Osteocyte (in vitro differentiated cells): Measurements from ENCODE around the gene PM20D2. TPM values are rescaled to one million over a fixed set of nuclear protein-coding genes. Genes with fewer than 3 reads are reported as not detected.

Source experiments
- DNase-seq: peaks from one replicate; pipeline ENCODE4 v3.0.0; 2021; ENCODE audit warnings: mixed read lengths; ENCODE audit not compliant: unreplicated experiment; ENCODE audit errors: extremely low spot score
- H3K27ac Mint-ChIP-seq: one replicate; pipeline ENCODE4 v1.8.0; 2021; ENCODE audit warnings: mild to moderate bottlenecking, mixed read lengths; ENCODE audit not compliant: unreplicated experiment
- H3K27me3 Mint-ChIP-seq: one replicate; pipeline ENCODE4 v1.8.0; 2021; ENCODE audit warnings: mixed read lengths; ENCODE audit not compliant: unreplicated experiment
- H3K36me3 Mint-ChIP-seq: one replicate; pipeline ENCODE4 v1.8.0; 2021; ENCODE audit warnings: mixed read lengths; ENCODE audit not compliant: unreplicated experiment
- H3K4me1 Mint-ChIP-seq: one replicate; pipeline ENCODE4 v1.8.0; 2021; ENCODE audit warnings: mixed read lengths; ENCODE audit not compliant: unreplicated experiment
- H3K4me3 Mint-ChIP-seq: one replicate; pipeline ENCODE4 v1.8.0; 2021; ENCODE audit warnings: mild to moderate bottlenecking, moderate library complexity, mixed read lengths; ENCODE audit not compliant: unreplicated experiment
- H3K9me3 Mint-ChIP-seq: one replicate; pipeline ENCODE4 v1.8.0; 2021; ENCODE audit warnings: mixed read lengths; ENCODE audit not compliant: unreplicated experiment
- CTCF ChIP-seq: fragments of 200-600 bp; sonication (generic); IDR thresholded peaks from 2 replicates; pipeline ENCODE4 v1.5.0; 2021; ENCODE audit warnings: antibody characterized with exemption, mild to moderate bottlenecking, moderate library complexity
- total RNA-seq: library from RNA; stranded (reverse); gene quantifications from 2 replicates; pipeline ENCODE4 v1.2.1, GENCODE V29; 2021

Gene PM20D2
- total RNA-seq, 1 donor from 2014 or later: 9.2 TPM

DNA sequence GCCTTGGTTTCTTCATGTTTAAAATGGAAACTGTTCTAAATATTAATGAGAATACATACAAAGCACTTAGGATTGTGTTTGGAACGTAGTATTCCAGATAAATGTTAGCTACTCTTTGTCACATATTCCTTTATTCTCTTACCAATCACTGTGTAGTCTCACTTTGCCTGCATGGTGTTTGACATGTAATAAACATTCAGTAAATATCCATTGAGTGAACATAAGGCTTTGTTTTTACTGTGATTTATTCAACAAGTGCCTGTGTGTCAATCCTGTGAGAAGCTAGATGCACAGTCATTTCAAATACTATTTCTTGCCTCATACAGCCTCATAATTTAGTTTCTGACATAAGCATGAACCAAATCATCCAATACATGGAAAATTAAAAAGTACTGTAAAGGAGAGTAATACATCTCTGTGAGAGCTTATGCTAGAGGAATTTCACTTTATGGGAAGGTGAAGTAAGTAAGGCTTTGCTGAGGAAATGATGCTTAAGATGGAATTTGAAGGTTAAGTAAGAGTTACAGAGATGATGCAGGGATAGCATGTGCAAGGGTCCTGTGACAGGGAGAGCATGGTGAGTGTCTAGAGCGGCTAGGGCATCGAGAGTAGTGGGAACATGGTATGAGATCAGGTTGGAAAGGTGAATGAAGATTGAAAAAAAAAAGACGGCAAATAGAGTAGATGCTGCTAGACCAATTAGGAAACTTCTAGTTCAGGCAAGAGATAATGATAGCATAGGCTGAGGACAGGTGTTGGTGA, 14.7 kb downstream of the PM20D2 start:
- Mint-ChIP-seq H3K9me3 (no peaks in the 10 kb centered on the region), H3K4me3 (no peak overlapping the region), H3K4me1 (no peaks in the 10 kb centered on the region), H3K27me3 (no peaks in the 10 kb centered on the region), H3K36me3 (peaks cover 40% of the 10 kb centered on the region), H3K27ac (no peak overlapping the region)
- TF ChIP-seq CTCF: no peak
- no peak for DNase-seq

DNA sequence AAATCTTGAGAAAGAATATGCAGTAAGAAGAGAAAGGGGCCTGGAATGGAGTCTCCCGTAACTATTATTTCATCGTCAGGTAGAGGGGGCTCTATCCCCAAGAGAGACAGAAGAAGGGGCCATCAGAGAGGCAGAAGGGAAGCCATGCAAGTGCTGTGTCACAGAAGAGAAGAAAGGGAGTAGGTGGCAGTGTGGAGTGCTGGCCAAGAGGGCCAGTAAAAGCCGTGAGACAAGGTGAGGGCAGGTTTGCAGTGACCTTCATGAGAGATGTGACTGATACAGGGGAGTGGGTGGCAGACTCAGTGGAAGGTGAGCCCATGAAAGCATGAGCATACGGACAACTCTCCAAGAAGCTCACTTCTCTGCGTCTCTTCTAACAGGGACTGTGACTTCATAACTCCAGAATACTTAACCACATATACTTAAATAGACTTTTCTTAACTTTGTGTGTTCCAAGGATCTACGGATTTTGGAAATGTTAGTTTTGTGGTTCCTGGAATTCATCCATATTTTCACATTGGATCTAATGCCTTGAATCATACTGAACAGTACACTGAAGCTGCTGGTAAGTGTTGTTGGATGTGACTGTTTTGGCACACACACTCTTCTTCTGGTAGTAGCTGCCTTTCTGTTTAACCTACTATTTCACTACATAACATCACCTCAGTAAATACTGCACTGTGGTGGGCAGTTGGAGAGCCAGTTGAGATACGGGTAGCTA, 15.6 kb downstream of the PM20D2 start:
- peaks cover 38% of the 10 kb centered on the region for H3K36me3 Mint-ChIP-seq
- H3K4me1 Mint-ChIP-seq: no peaks in the 10 kb centered on the region
- TF ChIP-seq CTCF: no peak
- H3K27ac Mint-ChIP-seq: no peak overlapping the region
- H3K27me3 Mint-ChIP-seq: no peaks in the 10 kb centered on the region
- DNase-seq: no peak
- H3K9me3 Mint-ChIP-seq: no peaks in the 10 kb centered on the region
- H3K4me3 Mint-ChIP-seq: no peak overlapping the region

DNA sequence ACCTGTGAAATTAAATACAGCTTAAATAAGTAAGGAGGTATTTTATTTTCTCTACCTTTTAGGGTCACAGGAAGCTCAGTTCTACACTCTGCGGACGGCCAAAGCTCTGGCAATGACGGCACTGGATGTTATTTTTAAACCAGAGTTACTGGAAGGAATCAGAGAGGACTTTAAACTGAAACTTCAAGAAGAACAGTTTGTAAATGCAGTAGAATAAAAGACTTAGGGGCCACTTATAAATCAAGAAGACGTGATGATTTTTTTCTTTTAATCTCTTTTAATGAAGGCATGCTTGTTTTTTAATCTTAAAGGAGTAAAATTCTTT, 16.2 kb downstream of the PM20D2 start:
- Mint-ChIP-seq H3K4me1 (no peaks in the 10 kb centered on the region), H3K4me3 (no peak overlapping the region), H3K36me3 (peaks cover 37% of the 10 kb centered on the region), H3K27ac (no peak overlapping the region), H3K27me3 (no peaks in the 10 kb centered on the region), H3K9me3 (no peaks in the 10 kb centered on the region)
- DNase-seq: no peak
- TF ChIP-seq CTCF: no peak

- H3K27me3 Mint-ChIP-seq: no peaks in the 10 kb centered on the region
- no peaks in the 10 kb centered on the region for H3K36me3 Mint-ChIP-seq
- TF ChIP-seq CTCF: no peak
- H3K9me3 Mint-ChIP-seq: no peaks in the 10 kb centered on the region
- no peak for DNase-seq
- H3K4me1 Mint-ChIP-seq: no peaks in the 10 kb centered on the region
- no peak overlapping the region for H3K4me3 Mint-ChIP-seq
- H3K27ac Mint-ChIP-seq: no peak overlapping the region
Measured at GRCh38 chr6:89172131-89172530, 26.3 kb downstream of the PM20D2 start.

GRCh38 chr6:89173634-89174033, 27.8 kb downstream of the PM20D2 start:
- Mint-ChIP-seq H3K27ac (no peak overlapping the region), H3K9me3 (no peaks in the 10 kb centered on the region), H3K4me3 (no peak overlapping the region), H3K4me1 (no peaks in the 10 kb centered on the region), H3K27me3 (no peaks in the 10 kb centered on the region), H3K36me3 (no peaks in the 10 kb centered on the region)
- no peak for DNase-seq
- no peak for TF ChIP-seq CTCF
